ENCODE results near the gene CEMIP.

Gene CEMIP

GRCh38 chr15:80920271-80920699 lies 141.1 kb downstream of the CEMIP start:
- no peak for DNase-seq

- no peak for DNase-seq
These were observed 142.7 kb downstream of the CEMIP start for GRCh38 chr15:80921736-80922410.

DNA sequence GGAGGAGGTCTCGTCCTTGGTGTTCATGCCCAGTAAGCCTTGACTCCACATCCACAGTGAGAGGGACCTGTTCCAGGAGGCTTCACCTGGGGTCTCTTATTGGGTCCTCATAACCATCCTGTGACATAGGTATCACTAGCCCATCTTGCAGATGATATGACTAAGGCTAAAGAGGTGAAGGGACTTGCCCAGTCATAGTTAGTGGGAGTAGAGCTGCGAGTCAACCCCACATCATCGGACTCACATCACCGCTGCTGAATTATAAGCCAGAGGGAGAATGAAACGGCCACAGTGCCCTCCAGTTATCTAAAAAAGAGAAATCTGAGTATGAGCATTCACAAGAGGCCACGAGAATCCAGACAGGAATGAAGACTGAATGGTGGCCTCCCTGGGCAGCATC lies 144.5 kb downstream of the CEMIP start:
- no peak for DNase-seq

GRCh38 chr15:80924278-80924677 lies 145.1 kb downstream of the CEMIP start:
- no peak for DNase-seq

GRCh38 chr15:80925597-80926059 lies 146.5 kb downstream of the CEMIP start:
- DNase-seq = no peak

DNA sequence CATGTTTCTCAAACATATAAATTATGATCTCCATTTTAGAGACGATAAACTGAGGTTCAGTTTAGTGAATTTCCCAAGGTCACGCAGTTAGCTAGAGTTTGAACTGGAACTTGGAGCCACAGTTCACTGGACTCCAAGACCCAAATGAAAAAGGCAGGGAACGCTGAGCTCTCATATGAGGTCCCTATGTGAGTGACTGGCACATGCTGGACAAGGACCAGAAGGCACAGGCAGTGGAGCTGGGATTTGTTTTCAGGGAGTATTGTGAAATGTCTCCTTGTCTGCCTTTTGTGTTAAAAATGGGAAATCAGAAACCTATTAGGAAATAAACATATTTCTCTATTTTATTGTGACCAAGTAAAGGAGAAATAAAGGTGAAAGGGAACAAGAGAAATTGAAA lies 147.0 kb downstream of the CEMIP start:
- no peak for DNase-seq

DNA sequence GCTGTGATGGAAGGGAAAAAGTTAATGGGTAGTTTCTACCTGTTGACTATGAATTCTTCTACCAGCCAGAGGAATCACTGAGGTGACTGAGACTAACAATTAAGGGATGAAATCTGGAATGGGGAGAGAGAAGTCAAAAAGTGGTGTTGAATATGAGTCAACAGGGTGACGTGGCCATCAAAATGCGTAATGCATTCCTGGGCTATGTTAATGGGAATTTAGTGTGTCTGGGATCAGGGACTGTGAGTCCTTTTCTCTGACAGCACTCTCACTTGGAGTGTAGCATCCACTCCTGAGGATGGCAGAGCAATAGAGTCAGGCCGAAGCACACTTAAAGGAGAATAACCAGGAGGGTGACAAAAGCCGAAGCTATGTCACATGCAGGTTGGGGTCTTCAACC lies 150.1 kb downstream of the CEMIP start:
- no peak for DNase-seq

GRCh38 chr15:80929689-80930088 lies 150.5 kb downstream of the CEMIP start:
- no peak for DNase-seq

DNA sequence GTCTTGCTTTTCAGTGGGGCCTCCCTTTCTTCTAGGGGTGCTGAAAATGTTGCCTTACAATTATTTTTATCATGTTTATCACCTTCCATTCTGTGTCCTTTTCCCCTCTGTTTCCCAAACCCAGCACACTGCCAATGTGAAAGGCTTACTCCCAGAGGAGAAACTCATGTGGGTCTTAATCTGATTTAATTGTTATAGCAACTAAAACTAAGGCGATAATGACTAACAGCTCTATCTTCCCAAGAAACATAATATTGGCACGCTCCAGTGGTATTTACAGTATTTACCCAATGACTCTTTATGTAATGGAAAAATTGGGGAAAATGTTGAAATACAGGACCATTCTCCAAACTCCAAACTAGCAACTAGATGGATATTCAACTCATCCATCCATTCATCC lies 152.0 kb downstream of the CEMIP start:
- no peak for DNase-seq

DNA sequence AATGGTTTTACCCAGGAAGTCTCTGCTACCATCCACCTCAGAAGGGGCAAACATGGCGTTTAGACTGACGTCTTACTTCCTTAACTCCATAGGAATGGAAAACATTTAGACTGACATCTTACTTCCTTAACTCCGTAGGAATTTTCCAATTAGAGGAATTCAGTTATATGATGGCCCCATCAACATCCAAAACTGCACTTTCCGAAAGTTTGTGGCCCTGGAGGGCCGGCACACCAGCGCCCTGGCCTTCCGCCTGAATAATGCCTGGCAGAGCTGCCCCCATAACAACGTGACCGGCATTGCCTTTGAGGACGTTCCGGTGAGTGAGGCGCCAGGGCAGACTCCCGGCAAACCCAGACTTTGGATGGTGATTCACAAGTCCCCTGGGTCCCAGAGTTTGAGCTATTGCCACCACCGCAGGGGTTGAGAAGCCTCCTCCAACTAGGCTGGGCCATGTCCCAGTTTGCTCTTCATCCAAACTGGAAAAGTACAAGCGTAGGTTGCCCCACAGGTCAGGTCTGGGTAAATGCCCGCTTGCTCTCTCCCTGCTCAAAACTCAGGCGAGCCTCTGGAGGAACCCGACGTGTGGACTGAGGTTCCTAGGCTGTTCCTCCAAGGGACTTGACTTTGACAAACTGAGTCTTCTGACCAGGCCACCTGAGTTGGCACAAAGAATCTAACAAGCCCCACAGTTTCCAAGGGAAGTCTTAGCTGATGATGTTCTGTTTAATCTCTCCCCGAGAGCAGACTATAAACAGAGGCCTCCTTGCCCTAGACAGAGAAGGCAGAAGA lies 152.7 kb downstream of the CEMIP start:
- no peak for DNase-seq

- DNase-seq = no peak
These were observed 153.3 kb downstream of the CEMIP start for GRCh38 chr15:80932513-80932815.

DNA sequence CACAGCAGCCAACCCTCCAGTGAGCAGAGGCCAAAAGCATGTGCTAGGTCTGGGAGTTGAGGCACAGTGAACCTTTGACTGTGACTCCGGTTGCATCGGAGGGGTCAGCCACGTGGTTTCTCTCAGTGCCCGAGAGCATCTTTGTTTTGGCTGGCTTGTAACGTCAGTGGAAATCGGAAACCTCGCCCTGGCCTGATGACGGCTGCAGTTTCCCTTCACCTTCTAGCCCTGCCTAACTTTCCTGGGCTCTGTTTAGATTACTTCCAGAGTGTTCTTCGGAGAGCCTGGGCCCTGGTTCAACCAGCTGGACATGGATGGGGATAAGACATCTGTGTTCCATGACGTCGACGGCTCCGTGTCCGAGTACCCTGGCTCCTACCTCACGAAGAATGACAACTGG lies 153.8 kb downstream of the CEMIP start:
- no peak for DNase-seq

DNA sequence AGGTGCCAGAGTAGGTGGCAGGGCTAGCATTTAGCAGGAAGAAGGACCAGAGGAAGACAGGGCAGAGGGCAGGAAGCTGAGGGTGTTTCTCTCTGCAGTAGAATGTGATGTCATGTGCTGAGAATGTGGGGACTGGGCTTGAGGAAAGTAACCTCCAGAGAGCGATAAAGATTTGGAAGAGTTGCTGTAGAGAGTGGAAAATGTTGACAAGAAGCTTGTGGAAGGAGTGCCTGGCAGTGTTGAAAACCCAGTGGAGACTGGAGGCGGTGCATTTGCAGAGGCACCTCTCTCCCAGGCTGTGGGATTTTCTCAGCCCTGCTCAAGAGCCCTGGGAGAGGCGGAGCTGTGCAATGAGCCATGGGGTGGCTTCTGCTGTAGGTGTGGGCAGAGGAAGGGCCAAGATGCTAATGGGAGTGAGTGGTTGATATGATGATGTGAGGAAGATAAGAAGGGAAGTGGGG lies 155.6 kb downstream of the CEMIP start:
- DNase-seq = peak in 4 of 56 donors; percentile 9 to 18 (median 14)

- no peak for DNase-seq
These were observed 157.3 kb downstream of the CEMIP start for GRCh38 chr15:80936288-80937078.

GRCh38 chr15:80937718-80938117 lies 158.5 kb downstream of the CEMIP start:
- DNase-seq = no peak

DNA sequence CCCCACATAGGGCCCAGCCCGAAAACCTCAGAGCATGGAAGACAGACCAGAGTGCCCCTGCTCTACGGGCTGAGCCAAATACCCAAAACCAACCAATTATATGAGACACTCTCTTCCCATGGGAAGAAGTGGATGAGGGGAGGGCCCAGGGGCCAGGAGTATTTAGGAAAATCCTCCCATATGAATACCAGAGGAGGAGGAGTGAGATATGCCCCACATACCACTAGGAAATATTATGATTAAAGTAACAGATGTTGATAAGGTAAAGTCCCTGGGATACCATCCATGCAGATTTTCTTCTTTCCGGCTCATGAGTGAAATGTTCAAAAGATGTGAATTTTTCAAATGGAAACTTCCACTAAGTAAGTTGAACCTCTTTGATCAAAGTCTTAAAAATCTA lies 160.0 kb downstream of the CEMIP start:
- DNase-seq = no peak

DNA sequence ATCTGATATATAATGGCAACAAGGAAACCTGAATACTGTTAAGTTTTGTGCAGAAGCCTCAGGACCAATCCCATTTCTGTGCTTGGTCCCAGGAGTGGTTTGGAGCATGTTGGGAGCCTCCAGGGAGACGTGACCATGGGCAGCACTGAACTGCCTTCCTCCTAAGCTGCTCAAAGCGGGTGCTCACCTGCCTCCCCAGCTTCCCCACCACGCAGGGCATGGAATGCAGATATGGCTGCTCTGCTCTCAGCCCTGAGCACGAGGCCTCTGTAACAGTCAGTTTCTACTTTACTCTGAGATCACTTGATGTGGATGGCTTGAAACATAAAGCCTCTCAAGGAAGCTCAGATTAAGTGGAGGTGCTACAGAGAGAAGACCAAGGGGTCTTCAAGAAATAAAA lies 161.2 kb downstream of the CEMIP start:
- no peak for DNase-seq

DNA sequence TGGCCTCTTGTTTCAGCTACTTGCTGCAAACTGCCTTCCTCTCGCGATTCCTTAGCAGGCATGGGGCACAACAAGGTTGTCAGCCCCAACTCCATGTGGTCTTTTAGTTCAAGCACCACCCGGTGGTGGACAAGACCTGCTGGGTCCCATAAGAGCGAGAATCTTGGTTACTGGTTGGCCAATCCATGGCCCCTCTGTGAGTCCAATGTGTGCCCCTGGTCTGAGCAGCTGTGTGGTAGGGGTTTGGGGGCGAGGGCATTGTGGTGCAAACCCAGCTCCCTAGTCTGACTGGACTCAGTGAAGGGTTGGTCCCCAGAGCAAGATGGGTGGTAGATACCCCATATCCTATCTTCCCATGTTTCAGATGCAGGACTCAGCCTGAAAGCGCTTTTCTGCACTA lies 161.7 kb downstream of the CEMIP start:
- DNase-seq = no peak

DNA sequence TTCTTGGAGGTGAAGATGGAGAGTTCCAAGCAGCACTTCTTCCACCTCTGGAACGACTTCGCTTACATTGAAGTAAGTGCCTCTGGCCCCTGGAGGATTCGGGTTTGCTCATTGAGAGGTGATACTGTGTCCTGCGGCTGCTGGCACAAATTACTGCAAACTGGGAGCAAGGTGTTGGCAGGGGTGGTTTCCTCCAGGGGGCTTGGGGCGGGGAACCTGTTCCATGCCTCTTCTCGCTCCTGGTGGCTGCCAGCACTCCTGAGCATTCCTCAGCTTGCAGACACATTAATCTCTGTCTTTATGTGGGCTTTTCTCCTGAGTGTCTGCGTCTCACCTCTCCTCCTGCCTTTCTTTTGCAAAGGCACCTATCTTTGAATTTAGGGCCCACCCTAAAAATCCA lies 163.1 kb downstream of the CEMIP start:
- DNase-seq = no peak

GRCh38 chr15:80942746-80943565 lies 163.8 kb downstream of the CEMIP start:
- DNase-seq = peak in 1 of 56 donors; percentile 5

- DNase-seq = no peak
These were observed 165.6 kb downstream of the CEMIP start for GRCh38 chr15:80944818-80945217.

Measured in nucleus accumbens (tissue), 56 donors.